Inflammatory macrophage treated with lipopolysaccharide for 1 hour (primary cell): ENCODE results near the gene RFTN1.

Experiments used
- DNase-seq, 2 donors: peaks; one replicate each; pipeline ENCODE4 v3.0.0-alpha.2; 2020 to 2022

The RFTN1 gene

GRCh38 chr3:16528581-16528993 is 15.1 kb upstream of the RFTN1 start:
- DNase-seq: peak in 1 of 2 donors; percentile 44

GRCh38 chr3:16528106-16528505 is 14.6 kb upstream of the RFTN1 start:
- no peak for DNase-seq

- no peak for DNase-seq
Observed at GRCh38 chr3:16524196-16524595, 10.7 kb upstream of the RFTN1 start.

GRCh38 chr3:16523778-16524177 is 10.3 kb upstream of the RFTN1 start:
- DNase-seq: peak; percentile 76 to 86

- peak; percentile 40 to 84 for DNase-seq
Observed at GRCh38 chr3:16522834-16523233, 9.3 kb upstream of the RFTN1 start.

- peak; percentile 39 to 58 for DNase-seq
Observed at GRCh38 chr3:16520970-16521881, 7.7 kb upstream of the RFTN1 start.

- DNase-seq: no peak
Observed at GRCh38 chr3:16520241-16520969, 6.9 kb upstream of the RFTN1 start.

GRCh38 chr3:16516695-16517481 is 3.4 kb upstream of the RFTN1 start:
- no peak for DNase-seq

- no peak for DNase-seq
Observed at GRCh38 chr3:16515885-16516420, 2.5 kb upstream of the RFTN1 start.

- DNase-seq: peak in 1 of 2 donors; percentile 27
Observed at GRCh38 chr3:16514755-16515353, 1.4 kb upstream of the RFTN1 start.

GRCh38 chr3:16514021-16514700 is 662 bp upstream of the RFTN1 start:
- DNase-seq: no peak

GRCh38 chr3:16512435-16513140 is 911 bp downstream of the RFTN1 start:
- peak; percentile 60 to 77 for DNase-seq

GRCh38 chr3:16511681-16512434 is 1.6 kb downstream of the RFTN1 start:
- DNase-seq: peak; percentile 82 to 91

- DNase-seq: no peak
Observed at GRCh38 chr3:16510620-16511319, 2.7 kb downstream of the RFTN1 start.

GRCh38 chr3:16509721-16510619 is 3.5 kb downstream of the RFTN1 start:
- DNase-seq: peak; percentile 74 to 93

GRCh38 chr3:16508591-16508995 is 4.9 kb downstream of the RFTN1 start:
- DNase-seq: peak; percentile 48 to 58

- DNase-seq: no peak
Observed at GRCh38 chr3:16508243-16508578, 5.3 kb downstream of the RFTN1 start.

GRCh38 chr3:16507578-16508242 is 5.8 kb downstream of the RFTN1 start:
- DNase-seq: no peak
